CD4-positive, alpha-beta T cell treated with Interleukin-12 subunit alpha and Interleukin-12 subunit beta, for 1 hour (primary cell): ENCODE measurements around the gene PRKCA.
A peak's percentile ranks its signal among the peaks of the same experiment; 100 is the strongest.
"Not testable (repeated sequence)": the region's sequence is repeated elsewhere in the genome, so short reads cannot be mapped to it uniquely, and the experiment has no call there.

Experiments used
- DNase-seq: peaks from one replicate; pipeline ENCODE4 v3.0.0-alpha.2; 2020

Gene PRKCA

DNA sequence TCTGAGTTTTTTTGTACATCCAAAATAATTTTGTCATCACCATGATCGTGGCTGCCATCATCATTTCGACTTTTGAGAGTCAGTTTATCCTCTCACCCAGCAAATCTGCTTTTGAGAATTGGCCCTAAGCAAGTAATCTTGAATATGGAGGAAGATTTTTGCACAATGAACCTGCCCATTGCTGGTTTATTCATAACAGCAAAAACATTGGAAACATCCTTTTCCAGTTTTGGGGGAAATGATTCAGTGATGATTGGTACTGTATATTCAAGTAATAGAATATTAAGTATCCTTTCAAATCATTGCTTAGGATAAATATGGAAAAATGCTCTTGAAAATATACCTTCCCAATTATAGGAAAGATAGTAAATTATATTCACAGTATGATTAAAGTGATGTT, 53.1 kb downstream of the PRKCA start:
- DNase-seq = no peak

DNA sequence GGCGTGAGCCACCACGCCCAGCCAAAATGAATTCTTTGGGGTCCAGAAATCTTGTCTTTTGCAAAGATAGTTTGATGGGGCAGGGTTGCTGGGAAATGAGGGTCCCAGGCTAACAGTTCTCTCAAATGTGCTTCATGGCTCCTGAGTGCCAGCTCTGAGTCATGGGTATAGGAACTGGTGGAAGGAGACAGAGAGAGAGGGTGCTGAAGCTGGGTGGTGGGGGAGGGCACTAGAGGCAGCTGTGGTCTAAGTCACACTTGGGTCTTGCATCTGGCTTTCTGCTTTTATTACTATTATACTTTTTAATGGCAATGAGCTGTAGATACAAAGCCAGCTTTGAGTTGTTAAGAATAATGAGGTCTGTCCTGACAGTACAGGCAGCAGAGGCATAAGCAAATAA, 54.6 kb downstream of the PRKCA start:
- no peak for DNase-seq

DNA sequence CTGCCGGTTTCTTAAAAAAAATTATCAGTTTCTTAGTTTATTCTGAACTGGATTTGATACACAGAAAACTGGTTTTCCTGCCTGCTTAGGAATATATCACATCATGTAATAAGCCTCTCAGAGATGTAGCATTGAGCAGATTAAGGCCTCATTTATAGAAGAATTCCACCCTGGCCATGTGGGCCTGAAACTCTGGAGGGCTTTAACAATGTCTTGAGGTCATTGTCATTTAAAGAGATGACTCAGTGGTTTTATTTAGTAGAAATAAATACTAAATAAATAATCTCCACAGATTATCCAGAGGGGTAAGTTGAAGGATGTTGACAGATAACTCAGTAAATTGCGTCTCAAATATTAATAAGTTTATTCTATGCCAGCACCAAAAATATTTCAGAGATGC, 56.9 kb downstream of the PRKCA start:
- DNase-seq = no peak

DNA sequence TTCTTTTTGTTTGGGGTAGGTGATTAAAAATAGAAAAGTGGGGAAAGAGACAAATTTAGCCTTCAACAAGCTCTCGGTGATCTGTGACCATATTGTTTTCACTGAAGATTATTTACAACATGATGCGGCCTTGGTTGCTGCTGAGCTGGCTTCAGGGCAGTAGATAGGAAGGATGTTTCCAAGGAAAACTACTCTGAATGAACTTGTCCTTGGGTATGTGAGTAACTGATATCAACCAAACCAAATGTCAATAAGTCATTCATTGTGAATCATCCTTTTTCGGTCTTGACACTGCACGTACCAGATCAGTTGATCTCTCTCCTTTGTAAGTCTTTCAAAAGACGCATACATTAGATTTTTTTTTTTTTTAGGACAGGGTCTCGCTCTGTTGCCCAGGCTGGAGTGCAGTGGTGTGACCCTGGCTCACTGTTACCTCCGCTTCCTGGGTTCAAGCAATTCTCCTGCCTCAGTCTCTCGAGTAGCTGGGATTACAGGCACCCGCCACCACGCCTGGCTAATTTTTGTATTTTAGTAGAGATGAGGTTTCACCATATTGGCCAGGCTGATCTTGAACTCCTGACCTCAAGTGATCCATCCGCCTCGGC, 58.6 kb downstream of the PRKCA start:
- DNase-seq = not testable (repeated sequence)

DNA sequence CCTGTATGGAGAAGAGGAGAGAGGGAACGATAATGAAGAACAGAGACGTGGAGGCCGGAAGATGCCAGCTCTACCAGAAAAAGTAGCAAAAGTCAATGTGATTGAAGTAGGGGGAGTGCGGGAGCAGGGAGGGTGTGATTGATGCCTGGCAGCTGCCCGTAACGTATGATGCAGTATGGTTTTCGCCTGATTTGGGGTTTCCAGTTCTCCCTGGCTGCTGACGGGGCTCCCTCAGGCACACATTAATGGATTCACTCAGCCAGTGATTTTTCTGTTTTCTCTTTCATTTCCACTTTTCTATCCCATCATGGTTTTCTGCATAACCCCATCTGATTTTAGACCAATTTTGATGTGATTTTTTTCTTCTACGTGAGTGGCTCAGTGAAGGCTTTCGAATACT, 62.1 kb downstream of the PRKCA start:
- DNase-seq = no peak

DNA sequence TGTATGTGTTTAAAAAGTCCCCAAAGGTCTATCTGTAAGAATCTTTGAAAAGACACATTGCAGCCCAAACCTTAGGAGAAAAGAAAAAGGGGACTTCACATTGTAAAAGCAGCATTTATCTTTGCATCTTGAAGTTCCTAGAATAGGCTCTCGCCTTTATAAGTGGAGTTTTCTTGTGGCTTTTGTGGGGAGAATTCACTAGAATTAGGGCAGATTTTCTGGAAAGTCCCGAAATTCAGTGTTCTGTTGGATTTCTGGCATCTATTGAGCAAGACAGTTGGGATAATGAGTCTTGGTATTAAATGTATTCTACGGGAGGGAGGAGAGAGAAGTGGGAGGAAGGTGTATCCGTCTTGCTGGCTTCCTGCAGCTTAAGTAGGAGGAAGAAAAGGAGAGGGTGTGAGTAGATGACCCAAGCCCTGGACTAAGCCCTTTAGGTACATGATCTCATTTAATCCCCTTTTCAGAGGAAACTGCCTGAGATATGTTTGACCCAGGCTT, 62.6 kb downstream of the PRKCA start:
- no peak for DNase-seq

DNA sequence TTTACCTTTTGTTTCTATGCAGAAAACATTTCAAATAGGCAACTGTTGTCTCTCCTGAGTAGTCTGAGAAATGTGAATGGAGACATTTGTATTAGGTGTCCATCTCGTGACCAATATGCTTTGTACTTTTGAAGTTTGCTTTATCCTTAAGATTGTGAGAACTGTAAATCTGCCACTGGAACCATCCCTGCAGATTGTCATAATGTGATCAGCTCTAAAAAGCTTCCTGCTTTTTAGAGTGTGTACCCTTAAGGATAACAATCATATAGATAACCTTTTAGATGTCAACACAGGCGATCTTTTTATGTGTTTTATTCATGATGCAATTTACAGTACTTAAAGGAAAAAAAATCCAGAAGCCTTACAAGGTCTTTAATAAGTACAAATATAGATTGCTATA, 63.5 kb downstream of the PRKCA start:
- no peak for DNase-seq

DNA sequence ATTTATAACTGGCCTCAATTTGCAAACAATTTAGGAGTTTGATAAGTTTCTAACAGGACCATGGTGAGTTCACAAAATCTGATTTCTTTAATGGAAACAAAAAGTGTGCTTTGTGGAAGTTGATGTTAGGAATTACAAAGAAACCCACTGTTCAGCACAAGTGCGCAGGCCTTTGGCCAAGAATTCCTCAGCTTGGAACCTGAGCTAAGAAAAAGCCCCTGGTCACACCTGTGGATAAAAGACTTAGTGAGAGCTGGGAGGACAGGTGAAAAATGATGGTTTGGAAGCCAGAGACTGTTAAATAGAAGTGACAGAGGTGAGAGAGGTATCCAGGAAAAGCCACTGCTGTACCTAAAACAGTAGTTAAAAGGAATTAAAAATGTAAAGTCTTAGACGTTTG, 64.7 kb downstream of the PRKCA start:
- DNase-seq = no peak

DNA sequence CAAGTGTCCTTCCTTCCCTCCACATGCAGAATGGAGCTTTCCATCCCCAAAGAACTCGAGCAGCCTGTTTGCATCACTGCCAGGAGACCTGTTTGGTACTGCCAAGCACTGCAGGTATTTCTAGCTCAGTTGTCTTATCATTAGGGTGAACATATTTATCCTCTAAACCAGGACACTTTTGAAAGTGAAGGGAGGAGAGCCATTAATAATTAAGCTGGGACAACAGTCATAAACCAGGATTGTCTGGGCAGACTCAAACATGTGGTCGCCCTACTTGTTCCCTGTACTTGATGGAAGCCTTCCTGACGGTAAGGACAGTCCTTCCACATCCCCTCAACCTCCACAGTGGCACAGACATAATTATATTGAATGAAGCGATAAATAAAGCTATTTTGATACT, 67.4 kb downstream of the PRKCA start:
- DNase-seq = no peak

DNA sequence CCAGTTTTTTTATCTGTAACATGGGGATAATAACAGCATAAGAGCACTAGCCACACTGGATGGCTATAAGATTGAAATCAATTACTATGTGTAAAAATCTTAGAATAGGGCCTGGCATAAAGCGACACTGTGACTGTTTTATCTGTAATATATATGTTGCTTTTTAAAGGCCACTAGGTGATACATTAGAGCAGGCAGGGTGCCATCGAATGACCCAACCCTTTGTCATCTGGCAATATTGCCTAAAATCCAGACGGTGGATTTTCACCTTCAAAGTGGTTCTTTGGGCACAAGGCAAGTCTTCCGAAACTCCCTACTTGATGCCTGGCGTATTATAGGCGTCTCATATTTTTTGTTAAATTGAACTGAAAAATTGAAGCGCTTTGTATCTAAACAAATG, 69.1 kb downstream of the PRKCA start:
- DNase-seq = no peak

DNA sequence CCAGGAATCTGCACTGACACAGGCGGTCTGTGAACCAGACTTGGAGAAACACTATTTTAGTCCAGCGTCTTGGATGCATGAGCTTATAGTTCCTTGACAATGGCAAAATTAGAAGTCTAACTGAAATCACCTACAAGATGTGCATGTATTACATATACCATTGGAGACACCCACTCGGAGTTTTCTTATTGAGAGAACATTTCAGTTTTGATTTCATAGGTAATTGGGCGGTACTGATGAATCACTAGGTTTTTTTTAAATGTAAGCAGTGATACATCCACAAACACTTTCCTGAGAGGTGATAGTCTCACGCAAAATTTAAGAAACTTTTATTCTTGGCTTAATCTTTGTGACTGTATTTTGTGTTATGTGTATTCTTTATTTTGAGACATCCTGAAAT, 69.8 kb downstream of the PRKCA start:
- no peak for DNase-seq

DNA sequence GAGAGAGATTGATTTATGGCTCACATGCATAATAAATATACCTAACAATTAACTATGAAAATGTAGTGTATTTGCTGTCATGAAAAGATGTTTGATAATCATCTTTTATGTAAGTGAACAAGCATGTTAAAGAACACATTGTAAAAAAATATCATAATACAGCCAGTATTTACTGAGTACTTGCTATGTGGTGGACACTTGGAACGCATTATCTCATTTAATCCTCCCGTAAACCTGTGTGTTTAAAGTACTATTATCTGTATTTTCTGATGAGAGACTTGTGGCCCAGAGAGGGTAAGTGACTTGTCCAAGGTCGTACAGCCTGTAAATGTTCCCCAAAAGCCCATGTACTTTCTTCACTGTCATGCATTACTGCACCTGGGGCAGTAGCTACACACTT, 70.7 kb downstream of the PRKCA start:
- DNase-seq = no peak

DNA sequence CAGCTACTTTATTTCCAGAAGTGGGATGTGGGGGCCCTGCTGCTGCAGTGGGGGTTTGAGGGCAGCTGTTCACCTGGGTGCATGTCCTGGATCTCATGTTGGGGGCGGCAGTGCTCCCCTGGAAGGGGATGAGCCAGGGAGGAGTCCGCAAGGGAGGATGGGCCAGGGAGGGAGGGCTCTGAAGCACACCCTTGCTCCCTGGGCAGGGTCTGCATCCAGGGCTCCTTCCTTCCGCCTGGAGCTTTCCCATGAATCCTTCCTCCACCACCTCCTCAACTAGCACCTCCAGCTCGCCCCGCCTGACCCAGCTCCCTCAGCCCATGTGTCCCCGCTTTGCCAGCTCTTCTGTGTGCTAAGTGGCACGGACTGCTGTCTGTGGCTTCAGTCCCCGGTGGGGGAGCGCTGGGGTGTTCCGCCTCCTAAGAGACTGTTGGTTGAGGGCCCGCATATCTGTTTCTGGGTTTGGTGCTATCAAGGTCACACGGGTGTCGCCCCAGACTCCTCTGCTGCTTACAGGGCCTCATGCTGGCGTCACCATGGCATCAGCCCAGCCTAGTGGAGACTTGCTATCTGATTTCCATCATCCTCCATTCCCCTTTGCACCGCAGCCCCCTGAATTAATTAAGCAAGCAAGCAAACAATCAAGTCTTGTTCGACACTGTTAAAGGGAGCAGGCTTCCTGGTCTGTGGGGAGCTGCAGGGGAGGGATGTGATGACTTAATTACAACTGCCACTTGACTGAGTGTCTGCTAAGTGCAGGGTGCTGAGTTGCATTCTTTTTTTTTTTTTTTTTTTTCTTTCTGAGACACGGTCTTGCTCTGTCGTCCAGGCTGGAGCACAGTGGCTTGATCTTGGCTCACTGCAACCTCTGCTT, 71.8 kb downstream of the PRKCA start:
- DNase-seq = peak; percentile 41

DNA sequence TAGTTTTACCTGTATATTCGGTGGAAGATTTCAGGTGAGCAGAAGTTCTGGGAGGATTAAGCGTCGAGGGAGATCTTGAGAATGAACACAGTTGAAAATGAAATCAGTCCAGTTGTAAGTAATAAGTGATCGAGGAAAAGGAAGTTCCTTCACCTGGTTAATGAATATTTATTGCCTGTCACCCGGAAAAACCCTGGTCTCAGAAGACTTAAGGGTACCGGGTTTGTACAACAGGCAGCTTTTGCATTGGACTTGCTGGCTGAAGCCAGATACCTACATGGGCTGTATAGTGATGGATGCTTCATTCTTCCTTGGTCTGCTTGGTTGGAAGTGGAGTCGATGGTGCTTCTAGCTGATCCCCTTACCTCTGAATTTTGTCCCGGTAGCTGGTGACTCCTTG, 72.7 kb downstream of the PRKCA start:
- DNase-seq = no peak

DNA sequence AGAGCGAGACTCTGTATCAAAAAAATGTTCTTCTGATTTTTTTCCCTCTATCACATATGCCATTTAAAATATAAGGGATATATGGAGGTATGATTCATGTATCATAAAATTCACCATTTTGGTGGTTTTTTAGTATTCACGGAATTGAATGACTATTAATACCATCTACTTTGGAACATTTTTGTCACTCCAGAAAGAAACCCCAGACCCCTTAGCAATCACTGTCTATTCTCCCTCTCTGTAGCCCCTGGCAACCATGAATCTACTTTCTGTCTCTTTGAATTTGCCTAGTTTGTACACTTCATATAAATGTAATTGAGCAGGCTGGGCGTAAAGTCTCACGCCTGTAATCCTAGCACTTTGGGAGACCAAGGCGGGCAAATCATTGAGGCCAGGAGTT, 75.9 kb downstream of the PRKCA start:
- DNase-seq = no peak

DNA sequence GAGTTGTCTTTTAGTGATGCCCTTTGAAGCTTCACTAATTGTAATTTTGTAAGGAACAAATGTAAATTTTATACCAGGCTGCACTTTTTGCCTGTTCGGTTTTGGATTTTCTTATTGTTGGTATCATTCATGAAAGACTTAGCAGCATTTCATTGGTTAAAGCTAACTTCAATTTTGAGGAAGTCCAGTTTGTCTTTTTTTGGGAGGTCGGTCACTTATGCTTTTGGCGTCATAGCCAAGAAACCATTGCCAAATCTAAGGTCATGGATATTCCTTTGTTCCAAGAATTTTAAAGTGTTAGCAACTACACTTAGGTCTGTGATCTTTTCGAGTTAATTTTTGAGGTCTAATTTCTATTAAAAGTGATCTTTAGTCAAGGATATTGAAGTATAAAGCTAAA, 77.1 kb downstream of the PRKCA start:
- no peak for DNase-seq

DNA sequence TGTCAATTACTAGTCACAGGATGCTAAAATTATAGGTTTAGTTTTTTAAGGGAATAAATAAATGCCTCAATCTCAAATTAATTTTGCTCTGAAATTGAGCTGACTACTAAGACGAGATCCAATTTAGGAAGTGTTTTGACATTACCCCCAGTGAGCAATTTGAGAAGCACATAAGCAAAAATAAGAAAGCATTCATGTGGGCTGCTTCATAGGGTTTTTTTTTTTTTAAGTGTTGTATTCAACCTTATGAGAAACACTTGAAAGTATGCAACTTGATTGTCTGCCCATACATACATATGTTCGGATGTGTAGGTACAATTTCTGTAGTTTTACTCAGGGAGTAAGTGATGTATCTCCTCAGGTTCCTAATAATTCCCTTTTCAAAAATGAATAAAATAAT, 77.6 kb downstream of the PRKCA start:
- no peak for DNase-seq

DNA sequence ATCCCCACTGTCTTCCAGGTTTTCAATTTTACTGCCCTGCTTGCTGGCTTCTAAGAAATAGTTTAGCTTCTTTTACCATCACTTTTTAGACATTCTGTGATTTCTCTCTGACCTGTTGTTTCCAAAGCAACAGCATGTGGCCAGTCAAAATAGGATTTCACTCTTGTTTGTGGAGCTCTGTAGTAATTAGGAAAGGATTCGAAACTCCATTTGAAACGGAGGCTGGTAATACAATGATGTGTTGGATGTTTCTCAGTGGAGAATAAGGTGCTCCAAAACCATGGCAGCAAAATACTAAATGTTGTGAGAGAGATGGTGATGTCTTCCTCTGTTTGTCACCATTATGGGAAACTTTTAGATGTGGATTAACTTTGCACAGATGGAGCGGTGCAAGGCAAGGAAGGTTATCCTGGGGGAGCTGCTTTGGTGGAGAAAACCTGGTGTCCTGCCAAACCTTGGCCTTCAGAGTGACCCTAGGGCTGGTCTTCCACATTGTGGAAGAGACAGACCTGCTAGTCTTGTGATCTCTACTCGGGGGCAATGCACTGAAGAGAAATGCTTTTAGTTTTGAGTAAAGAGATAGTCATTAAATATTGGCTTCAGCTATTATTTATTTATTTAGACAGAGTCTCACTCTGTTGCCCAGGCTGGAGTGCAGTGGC, 79.4 kb downstream of the PRKCA start:
- no peak for DNase-seq

DNA sequence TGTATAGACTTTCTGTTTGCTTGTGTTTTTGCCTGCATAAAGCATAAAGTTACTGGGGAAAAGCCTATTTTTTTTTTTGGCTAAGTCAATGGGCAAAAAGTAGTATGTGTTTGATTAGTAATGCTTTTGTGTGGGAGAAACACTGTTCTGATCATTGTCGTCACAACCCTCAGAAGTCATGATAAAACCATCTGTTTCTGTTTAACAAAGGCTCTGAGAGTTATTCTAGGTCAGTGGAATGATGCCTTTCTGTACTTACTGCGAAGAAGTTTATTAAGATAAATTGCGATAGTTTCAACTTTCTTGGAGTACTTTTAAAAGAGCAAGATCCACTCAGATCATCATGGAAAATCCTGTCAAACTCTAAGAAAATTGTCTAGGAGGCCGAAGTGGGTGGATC, 80.9 kb downstream of the PRKCA start:
- no peak for DNase-seq

DNA sequence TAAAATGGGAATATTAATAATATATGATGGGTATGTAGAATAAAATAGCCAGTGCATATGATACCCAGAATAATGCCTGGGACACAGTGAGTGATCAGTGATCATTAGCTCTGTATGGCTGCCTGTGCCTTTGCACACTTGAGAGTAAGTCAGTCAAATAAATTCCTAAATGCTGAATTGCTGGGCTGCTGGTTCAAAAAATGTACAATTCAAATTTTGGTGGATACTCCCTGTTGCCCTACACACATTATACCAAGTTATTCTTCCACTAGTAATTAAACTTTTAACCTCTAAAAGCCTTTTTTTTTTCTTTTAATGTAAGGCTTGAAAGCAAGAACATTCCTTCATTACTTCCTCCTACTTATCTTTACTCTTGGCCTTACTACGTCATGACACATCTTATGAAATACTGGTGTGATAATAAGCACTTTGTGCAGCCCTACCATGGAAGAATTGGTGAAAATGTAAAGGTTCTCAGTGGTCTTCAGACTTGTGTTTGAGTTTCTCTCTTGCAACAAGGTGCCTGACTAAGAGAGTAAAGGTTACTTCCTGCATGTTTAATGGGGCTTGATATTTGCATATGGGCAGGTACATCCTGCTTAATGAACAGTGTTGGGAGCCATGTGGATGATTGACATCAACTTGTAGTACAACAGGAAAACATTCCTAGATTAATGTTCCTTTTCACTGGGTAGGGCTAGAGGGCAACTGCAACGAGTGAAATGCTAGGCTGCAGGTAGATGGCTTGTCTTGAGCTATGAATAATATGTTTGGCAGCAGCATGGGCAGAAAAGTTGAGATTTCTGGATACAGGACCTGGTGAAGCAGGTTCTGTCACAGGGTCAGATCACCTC, 84.3 kb downstream of the PRKCA start:
- no peak for DNase-seq

DNA sequence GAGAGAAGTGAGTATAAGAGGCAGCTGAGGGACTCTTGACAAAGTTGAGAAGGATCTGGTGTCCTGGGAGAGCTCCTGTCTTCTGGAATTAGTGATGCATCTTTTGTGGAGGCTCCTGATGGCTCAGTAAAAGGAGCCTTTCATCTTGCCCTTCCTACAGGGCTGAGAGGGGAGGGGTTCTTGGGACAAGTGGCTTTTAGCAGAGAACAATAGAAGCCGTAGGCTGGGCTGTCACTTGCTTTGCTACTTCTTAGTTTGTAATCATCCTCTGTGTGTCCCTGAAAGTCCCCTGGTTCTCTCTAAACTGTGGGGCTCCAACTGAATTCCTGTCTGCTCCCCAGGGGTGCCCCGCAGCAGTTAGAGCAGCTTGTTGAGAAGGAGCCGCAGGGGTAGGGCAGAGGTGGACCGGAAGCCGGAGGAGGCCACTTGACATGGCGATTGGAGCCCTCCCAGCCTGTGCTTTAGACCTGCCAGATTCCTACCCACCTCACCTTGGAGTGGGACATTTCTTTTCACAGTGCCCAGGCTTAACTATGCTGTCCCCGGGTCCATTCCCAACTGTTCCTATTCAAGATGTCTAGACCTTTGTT, 85.1 kb downstream of the PRKCA start:
- no peak for DNase-seq

DNA sequence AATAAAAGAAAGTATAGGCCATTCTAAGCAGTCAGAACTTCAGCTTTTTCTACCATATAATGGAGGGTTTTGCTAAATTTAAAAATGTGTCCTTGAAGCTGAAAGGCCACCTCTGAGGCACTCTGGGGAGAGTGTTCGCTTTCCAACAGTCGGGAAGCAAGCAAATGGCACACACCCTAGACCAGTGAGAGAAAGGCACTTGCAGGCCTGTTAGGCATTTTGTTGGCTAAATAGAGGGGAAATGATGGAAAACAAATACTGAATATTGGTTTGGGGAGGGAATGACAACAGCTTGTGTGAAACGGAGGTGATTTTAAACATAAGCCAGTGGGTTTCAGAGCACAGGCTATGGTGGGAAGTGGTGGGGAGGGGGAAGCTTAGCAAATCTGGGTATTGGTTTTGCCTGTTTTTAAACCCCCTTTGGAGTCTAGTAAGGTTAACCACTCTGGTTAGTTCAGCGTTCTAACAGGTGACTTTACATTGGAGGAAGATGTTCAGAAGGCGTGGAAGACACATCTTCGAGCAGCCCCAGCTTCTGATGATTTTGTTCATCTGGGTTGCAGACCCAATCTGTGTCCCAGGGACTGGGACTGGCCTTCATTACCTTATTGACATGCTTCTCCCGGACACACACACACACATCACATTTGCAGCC, 90.5 kb downstream of the PRKCA start:
- no peak for DNase-seq
